SK-N-MC (cell line): ENCODE data around the gene STX17.

Experiments used
- EZH2 ChIP-seq: fragments of 200-600 bp; sonication (generic); IDR thresholded peaks from one replicate; pipeline ENCODE4 v1.6.1; 2017; ENCODE audit warnings: antibody characterized with exemption
- FOXP2 ChIP-seq: optimal IDR thresholded peaks from 2 replicates; pipeline ENCODE3; 2011; ENCODE audit warnings: mild to moderate bottlenecking, moderate library complexity; ENCODE audit not compliant: insufficient read depth; ENCODE audit errors: extremely low read length, control extremely low read depth
- POLR2AphosphoS5 ChIP-seq: IDR thresholded peaks from 2 replicates; pipeline ENCODE4 v1.6.1; 2012; ENCODE audit warnings: mild to moderate bottlenecking, low read depth, low read length, borderline replicate concordance

- no peak for TF ChIP-seq POLR2AphosphoS5
- TF ChIP-seq EZH2: no peak
- TF ChIP-seq FOXP2: no peak
Measured at GRCh38 chr9:99873943-99874584, 32.4 kb upstream of the STX17 start.
